Cortex of kidney (tissue), 1 donor: ENCODE data around the gene PSORS1C1.

Experiments
- DNase-seq: peaks from one replicate; lab custom pipeline; 2025; lab: John Stamatoyannopoulos, UW

PSORS1C1 gene

GRCh38 chr6:31096215-31096614 lies 18.4 kb upstream of the PSORS1C1 start:
- no peak for DNase-seq

GRCh38 chr6:31096656-31097055 lies 17.9 kb upstream of the PSORS1C1 start:
- no peak for DNase-seq

GRCh38 chr6:31098449-31098938 lies 16.1 kb upstream of the PSORS1C1 start:
- DNase-seq: no peak

GRCh38 chr6:31103136-31103535 lies 11.5 kb upstream of the PSORS1C1 start:
- no peak for DNase-seq

- DNase-seq: no peak
Measured at GRCh38 chr6:31107052-31107451, 7.5 kb upstream of the PSORS1C1 start.

- no peak for DNase-seq
Measured at GRCh38 chr6:31110825-31111582, 3.6 kb upstream of the PSORS1C1 start.

GRCh38 chr6:31111712-31112111 lies 2.9 kb upstream of the PSORS1C1 start:
- no peak for DNase-seq

- DNase-seq: no peak
Measured at GRCh38 chr6:31112478-31112877, 2.1 kb upstream of the PSORS1C1 start, which contains the start of gene C6orf15. Gene C6orf15 (minus strand): TSS chr6:31112575. CDS start chr6:31112555, 20 bp downstream.

GRCh38 chr6:31113861-31114540 lies 599 bp upstream of the PSORS1C1 start:
- DNase-seq: no peak

GRCh38 chr6:31114970-31115849 lies 610 bp downstream of the PSORS1C1 start:
- no peak for DNase-seq

GRCh38 chr6:31115941-31116560 lies 1.5 kb downstream of the PSORS1C1 start:
- DNase-seq: no peak

GRCh38 chr6:31116661-31117385 lies 2.2 kb downstream of the PSORS1C1 start:
- no peak for DNase-seq

- DNase-seq: no peak
Measured at GRCh38 chr6:31118178-31118577, 3.6 kb downstream of the PSORS1C1 start.

- DNase-seq: no peak
Measured at GRCh38 chr6:31120151-31120915, 5.7 kb downstream of the PSORS1C1 start, which contains the start of gene CDSN. Gene CDSN (minus strand): TSS chr6:31120446. CDS start chr6:31120419, 27 bp downstream.

- no peak for DNase-seq
Measured at GRCh38 chr6:31121131-31121790, 6.7 kb downstream of the PSORS1C1 start.

GRCh38 chr6:31122791-31123706 lies 8.4 kb downstream of the PSORS1C1 start:
- no peak for DNase-seq

GRCh38 chr6:31125162-31125561 lies 10.6 kb downstream of the PSORS1C1 start:
- DNase-seq: no peak

GRCh38 chr6:31125586-31126363 lies 11.2 kb downstream of the PSORS1C1 start:
- no peak for DNase-seq
